ENCODE results near the gene LDB1. TPM values are rescaled to one million over a fixed set of nuclear protein-coding genes. Genes with fewer than 3 reads are reported as not detected.
A peak's percentile ranks its signal among the peaks of the same experiment; 100 is the strongest.

Gene LDB1
- total and polyA plus RNA-seq, 2 of the 13 experiments (the other 11 are each of a cell fraction or from before 2014, with no cell fraction given), result 17.2 to 45.5 TPM

DNA sequence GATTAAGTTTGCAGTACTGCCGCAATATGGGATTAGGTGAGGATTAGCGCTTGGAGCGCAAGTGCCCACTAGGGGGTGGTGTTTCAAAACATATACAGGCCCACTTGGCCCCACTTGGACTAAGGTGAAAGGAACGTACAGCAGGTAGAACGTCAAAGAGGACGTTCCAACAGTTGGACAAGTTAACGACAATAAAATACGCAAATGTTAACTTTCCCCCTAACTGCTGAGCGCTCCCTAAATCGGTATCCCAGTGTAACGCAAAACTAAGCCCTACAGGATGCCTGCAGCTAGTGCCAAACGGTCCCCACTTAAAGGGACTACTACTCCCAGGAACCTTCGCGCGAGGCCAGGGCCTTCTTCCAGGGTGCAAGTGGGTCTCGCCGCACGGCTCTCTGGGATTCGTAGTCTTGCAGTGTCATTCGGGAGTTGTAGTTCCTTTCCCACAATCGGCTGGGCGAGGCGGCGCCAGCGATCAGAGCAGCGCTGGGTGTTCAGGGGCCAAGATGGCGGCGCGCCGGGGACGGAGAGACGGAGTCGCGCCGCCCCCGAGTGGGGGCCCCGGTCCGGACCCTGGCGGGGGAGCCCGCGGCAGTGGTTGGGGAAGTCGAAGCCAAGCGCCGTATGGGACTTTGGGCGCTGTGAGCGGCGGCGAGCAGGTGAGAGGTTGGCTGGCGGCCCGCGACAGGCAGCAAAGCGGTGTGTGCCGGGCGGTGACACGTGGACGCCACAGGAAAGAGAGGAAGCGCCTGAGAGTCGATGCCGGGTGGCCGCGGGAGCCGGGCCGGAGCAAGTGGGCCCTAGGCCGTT, 12.6 kb upstream of the LDB1 start, which contains the start of gene PPRC1 (continued):
- TF ChIP-seq, protein P1, sequence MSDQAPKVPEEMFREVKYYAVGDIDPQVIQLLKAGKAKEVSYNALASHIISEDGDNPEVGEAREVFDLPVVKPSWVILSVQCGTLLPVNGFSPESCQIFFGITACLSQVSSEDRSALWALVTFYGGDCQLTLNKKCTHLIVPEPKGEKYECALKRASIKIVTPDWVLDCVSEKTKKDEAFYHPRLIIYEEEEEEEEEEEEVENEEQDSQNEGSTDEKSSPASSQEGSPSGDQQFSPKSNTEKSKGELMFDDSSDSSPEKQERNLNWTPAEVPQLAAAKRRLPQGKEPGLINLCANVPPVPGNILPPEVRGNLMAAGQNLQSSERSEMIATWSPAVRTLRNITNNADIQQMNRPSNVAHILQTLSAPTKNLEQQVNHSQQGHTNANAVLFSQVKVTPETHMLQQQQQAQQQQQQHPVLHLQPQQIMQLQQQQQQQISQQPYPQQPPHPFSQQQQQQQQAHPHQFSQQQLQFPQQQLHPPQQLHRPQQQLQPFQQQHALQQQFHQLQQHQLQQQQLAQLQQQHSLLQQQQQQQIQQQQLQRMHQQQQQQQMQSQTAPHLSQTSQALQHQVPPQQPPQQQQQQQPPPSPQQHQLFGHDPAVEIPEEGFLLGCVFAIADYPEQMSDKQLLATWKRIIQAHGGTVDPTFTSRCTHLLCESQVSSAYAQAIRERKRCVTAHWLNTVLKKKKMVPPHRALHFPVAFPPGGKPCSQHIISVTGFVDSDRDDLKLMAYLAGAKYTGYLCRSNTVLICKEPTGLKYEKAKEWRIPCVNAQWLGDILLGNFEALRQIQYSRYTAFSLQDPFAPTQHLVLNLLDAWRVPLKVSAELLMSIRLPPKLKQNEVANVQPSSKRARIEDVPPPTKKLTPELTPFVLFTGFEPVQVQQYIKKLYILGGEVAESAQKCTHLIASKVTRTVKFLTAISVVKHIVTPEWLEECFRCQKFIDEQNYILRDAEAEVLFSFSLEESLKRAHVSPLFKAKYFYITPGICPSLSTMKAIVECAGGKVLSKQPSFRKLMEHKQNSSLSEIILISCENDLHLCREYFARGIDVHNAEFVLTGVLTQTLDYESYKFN (CRISPR knock-in tag; conservative IDR thresholded peaks at IDR 0.05), result no peak
- TF ChIP-seq, protein P2, sequence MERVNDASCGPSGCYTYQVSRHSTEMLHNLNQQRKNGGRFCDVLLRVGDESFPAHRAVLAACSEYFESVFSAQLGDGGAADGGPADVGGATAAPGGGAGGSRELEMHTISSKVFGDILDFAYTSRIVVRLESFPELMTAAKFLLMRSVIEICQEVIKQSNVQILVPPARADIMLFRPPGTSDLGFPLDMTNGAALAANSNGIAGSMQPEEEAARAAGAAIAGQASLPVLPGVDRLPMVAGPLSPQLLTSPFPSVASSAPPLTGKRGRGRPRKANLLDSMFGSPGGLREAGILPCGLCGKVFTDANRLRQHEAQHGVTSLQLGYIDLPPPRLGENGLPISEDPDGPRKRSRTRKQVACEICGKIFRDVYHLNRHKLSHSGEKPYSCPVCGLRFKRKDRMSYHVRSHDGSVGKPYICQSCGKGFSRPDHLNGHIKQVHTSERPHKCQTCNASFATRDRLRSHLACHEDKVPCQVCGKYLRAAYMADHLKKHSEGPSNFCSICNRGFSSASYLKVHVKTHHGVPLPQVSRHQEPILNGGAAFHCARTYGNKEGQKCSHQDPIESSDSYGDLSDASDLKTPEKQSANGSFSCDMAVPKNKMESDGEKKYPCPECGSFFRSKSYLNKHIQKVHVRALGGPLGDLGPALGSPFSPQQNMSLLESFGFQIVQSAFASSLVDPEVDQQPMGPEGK (CRISPR knock-in tag; IDR thresholded peaks at IDR 0.05), result peak; percentile 59
- TF ChIP-seq GPN1 (CRISPR knock-in tag; IDR thresholded peaks at IDR 0.05; ENCODE audit: borderline replicate concordance), result 0 out of 2 replicates have a peak, but pooled peaks have one; percentile 15
- no peak for TF ChIP-seq PTBP1 (IDR thresholded peaks at IDR 0.05; ENCODE audit: low read depth, low read length, poor library complexity, severe bottlenecking)
- TF ChIP-seq ERF (CRISPR knock-in tag; IDR thresholded peaks at IDR 0.05), result peak; percentile 73; the same call in 1 of the 2 replicates
- TF ChIP-seq, protein P3, sequence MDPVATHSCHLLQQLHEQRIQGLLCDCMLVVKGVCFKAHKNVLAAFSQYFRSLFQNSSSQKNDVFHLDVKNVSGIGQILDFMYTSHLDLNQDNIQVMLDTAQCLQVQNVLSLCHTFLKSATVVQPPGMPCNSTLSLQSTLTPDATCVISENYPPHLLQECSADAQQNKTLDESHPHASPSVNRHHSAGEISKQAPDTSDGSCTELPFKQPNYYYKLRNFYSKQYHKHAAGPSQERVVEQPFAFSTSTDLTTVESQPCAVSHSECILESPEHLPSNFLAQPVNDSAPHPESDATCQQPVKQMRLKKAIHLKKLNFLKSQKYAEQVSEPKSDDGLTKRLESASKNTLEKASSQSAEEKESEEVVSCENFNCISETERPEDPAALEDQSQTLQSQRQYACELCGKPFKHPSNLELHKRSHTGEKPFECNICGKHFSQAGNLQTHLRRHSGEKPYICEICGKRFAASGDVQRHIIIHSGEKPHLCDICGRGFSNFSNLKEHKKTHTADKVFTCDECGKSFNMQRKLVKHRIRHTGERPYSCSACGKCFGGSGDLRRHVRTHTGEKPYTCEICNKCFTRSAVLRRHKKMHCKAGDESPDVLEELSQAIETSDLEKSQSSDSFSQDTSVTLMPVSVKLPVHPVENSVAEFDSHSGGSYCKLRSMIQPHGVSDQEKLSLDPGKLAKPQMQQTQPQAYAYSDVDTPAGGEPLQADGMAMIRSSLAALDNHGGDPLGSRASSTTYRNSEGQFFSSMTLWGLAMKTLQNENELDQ (CRISPR knock-in tag; IDR thresholded peaks at IDR 0.05; ENCODE audit: borderline replicate concordance), result no peak; the same call in 1 of the 2 replicates
- TF ChIP-seq, protein P4, sequence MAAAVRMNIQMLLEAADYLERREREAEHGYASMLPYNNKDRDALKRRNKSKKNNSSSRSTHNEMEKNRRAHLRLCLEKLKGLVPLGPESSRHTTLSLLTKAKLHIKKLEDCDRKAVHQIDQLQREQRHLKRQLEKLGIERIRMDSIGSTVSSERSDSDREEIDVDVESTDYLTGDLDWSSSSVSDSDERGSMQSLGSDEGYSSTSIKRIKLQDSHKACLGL (CRISPR knock-in tag; IDR thresholded peaks at IDR 0.05), result peak; percentile 97; the same call in 1 of the 2 replicates
- TF ChIP-seq TBX3 (IDR thresholded peaks at IDR 0.05; ENCODE audit: borderline replicate concordance), result no peak; the same call in 1 of the 2 replicates
- TF ChIP-seq ATM (IDR thresholded peaks at IDR 0.05; ENCODE audit: borderline replicate concordance), result no peak
- TF ChIP-seq ZNF773 (CRISPR knock-in tag; IDR thresholded peaks at IDR 0.05; ENCODE audit: borderline replicate concordance), result no peak
- TF ChIP-seq NFE2L2 (IDR thresholded peaks at IDR 0.05; ENCODE audit: low read length), result peak; percentile 9; the same call in 1 of the 2 replicates
- no peak for TF ChIP-seq ZFP1 (CRISPR knock-in tag; IDR thresholded peaks at IDR 0.05)
- TF ChIP-seq SIX4 (CRISPR knock-in tag; IDR thresholded peaks at IDR 0.05), result peak; percentile 46; the same call in 1 of the 2 replicates
- no peak for TF ChIP-seq NR2F2 (IDR thresholded peaks at IDR 0.05; ENCODE audit: borderline replicate concordance, low read depth)
- TF ChIP-seq JDP2 (CRISPR knock-in tag; IDR thresholded peaks at IDR 0.05; ENCODE audit: borderline replicate concordance), result no peak
- TF ChIP-seq ZNF782 (CRISPR knock-in tag; IDR thresholded peaks at IDR 0.05; ENCODE audit: borderline replicate concordance), result no peak
- TF ChIP-seq PHF5A (CRISPR knock-in tag; IDR thresholded peaks at IDR 0.05; ENCODE audit: low read depth, unreplicated experiment), result peak; percentile 72
- TF ChIP-seq, protein P5, sequence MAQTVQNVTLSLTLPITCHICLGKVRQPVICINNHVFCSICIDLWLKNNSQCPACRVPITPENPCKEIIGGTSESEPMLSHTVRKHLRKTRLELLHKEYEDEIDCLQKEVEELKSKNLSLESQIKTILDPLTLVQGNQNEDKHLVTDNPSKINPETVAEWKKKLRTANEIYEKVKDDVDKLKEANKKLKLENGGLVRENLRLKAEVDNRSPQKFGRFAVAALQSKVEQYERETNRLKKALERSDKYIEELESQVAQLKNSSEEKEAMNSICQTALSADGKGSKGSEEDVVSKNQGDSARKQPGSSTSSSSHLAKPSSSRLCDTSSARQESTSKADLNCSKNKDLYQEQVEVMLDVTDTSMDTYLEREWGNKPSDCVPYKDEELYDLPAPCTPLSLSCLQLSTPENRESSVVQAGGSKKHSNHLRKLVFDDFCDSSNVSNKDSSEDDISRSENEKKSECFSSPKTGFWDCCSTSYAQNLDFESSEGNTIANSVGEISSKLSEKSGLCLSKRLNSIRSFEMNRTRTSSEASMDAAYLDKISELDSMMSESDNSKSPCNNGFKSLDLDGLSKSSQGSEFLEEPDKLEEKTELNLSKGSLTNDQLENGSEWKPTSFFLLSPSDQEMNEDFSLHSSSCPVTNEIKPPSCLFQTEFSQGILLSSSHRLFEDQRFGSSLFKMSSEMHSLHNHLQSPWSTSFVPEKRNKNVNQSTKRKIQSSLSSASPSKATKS (CRISPR knock-in tag; IDR thresholded peaks at IDR 0.05), result no peak
